Measurements from ENCODE around the gene TRIM47. TPM values are rescaled to one million over a fixed set of nuclear protein-coding genes. Genes with fewer than 3 reads are reported as not detected.
A peak's percentile ranks its signal among the peaks of the same experiment; 100 is the strongest.

Gene TRIM47
- total and polyA plus RNA-seq, 2 of the 13 experiments (the other 11 are each of a cell fraction or from before 2014, with no cell fraction given): 33.5 to 82.0 TPM

DNA sequence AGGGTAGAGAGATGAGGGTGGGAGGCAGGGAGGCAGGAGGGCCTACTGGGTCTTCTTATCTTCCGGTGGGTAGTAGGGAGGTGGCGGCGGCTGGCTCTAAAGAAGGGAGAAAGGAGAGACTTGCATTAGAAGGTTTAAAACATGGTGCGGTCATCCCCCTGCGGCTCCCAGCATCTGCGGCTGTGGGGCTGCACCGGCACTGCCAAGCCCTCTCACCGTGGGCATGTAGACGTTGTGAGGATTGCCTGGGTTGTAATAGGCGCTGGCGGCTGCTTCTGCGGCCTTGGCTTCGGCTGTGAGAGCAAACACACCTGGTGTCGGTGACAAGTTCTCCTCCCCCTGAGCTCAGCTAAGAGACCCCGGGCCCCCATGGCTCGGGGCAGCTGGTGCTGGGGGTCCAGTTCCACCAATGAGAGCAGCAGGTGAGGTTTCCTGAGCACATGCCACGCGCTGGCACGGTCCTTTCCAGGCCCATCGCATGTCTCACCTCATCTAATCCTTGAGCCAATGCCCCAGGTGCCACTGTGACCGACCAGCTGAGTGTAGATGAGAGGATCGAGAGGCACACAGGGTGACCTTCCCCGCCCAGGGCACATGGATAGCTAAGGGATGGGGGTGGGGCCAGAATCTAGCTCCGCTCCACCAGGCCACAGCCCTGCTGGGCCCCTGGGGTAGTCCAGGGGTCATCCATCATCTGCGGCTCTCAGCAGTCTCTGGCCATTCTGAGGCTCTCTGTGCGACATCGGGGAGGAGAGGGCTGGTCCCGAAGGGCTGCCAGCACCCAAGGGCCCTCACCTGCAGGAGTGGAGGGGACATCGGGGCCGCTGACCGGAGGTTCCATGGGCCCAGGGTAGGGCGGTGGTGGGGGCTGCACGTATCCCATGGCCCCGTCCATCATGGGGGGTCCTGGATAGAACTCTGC, 31.4 kb downstream of the TRIM47 start (continued):
- TF ChIP-seq, protein P1, sequence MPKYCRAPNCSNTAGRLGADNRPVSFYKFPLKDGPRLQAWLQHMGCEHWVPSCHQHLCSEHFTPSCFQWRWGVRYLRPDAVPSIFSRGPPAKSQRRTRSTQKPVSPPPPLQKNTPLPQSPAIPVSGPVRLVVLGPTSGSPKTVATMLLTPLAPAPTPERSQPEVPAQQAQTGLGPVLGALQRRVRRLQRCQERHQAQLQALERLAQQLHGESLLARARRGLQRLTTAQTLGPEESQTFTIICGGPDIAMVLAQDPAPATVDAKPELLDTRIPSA (CRISPR knock-in tag; IDR thresholded peaks at IDR 0.05; ENCODE audit: borderline replicate concordance): no peak
- no peak for TF ChIP-seq ZNF660 (CRISPR knock-in tag; IDR thresholded peaks at IDR 0.05; ENCODE audit: borderline replicate concordance, low read depth)
- TF ChIP-seq, protein P2, sequence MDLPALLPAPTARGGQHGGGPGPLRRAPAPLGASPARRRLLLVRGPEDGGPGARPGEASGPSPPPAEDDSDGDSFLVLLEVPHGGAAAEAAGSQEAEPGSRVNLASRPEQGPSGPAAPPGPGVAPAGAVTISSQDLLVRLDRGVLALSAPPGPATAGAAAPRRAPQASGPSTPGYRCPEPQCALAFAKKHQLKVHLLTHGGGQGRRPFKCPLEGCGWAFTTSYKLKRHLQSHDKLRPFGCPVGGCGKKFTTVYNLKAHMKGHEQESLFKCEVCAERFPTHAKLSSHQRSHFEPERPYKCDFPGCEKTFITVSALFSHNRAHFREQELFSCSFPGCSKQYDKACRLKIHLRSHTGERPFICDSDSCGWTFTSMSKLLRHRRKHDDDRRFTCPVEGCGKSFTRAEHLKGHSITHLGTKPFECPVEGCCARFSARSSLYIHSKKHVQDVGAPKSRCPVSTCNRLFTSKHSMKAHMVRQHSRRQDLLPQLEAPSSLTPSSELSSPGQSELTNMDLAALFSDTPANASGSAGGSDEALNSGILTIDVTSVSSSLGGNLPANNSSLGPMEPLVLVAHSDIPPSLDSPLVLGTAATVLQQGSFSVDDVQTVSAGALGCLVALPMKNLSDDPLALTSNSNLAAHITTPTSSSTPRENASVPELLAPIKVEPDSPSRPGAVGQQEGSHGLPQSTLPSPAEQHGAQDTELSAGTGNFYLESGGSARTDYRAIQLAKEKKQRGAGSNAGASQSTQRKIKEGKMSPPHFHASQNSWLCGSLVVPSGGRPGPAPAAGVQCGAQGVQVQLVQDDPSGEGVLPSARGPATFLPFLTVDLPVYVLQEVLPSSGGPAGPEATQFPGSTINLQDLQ (CRISPR knock-in tag; IDR thresholded peaks at IDR 0.05): peak; percentile 82
- TF ChIP-seq ISX (CRISPR knock-in tag; conservative IDR thresholded peaks at IDR 0.05): no peak
- peak; percentile 59; the same call in 1 of the 2 replicates for TF ChIP-seq ZNF615 (CRISPR knock-in tag; IDR thresholded peaks at IDR 0.05; ENCODE audit: borderline replicate concordance)
- peak; percentile 82; the same call in 1 of the 2 replicates for TF ChIP-seq ZFP41 (CRISPR knock-in tag; IDR thresholded peaks at IDR 0.05; ENCODE audit: borderline replicate concordance)
- TF ChIP-seq FOXM1 (CRISPR knock-in tag; IDR thresholded peaks at IDR 0.05): no peak
- no peak for TF ChIP-seq CBX2 (IDR thresholded peaks at IDR 0.05; ENCODE audit: low read depth, low read length)
- TF ChIP-seq CBX2 (CRISPR knock-in tag; IDR thresholded peaks at IDR 0.05; ENCODE audit: low read depth): no peak
- TF ChIP-seq YEATS2 (CRISPR knock-in tag; IDR thresholded peaks at IDR 0.05; ENCODE audit: borderline replicate concordance): 0 out of 2 replicates have a peak, but pooled peaks have one; percentile 45
- no peak for TF ChIP-seq ZNF7 (CRISPR knock-in tag; IDR thresholded peaks at IDR 0.05)
- TF ChIP-seq PHB2 (IDR thresholded peaks at IDR 0.05; ENCODE audit: partially characterized antibody): no peak
- TF ChIP-seq ZNF773 (CRISPR knock-in tag; IDR thresholded peaks at IDR 0.05; ENCODE audit: borderline replicate concordance): 0 out of 2 replicates have a peak, but pooled peaks have one; percentile 38
- TF ChIP-seq NR2C2 (CRISPR knock-in tag; IDR thresholded peaks at IDR 0.05; ENCODE audit: borderline replicate concordance): peak; percentile 91
- no peak for TF ChIP-seq RFXANK (CRISPR knock-in tag; IDR thresholded peaks at IDR 0.05)
- TF ChIP-seq, protein P3, sequence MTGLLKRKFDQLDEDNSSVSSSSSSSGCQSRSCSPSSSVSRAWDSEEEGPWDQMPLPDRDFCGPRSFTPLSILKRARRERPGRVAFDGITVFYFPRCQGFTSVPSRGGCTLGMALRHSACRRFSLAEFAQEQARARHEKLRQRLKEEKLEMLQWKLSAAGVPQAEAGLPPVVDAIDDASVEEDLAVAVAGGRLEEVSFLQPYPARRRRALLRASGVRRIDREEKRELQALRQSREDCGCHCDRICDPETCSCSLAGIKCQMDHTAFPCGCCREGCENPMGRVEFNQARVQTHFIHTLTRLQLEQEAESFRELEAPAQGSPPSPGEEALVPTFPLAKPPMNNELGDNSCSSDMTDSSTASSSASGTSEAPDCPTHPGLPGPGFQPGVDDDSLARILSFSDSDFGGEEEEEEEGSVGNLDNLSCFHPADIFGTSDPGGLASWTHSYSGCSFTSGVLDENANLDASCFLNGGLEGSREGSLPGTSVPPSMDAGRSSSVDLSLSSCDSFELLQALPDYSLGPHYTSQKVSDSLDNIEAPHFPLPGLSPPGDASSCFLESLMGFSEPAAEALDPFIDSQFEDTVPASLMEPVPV (CRISPR knock-in tag; IDR thresholded peaks at IDR 0.05): peak; percentile 62
- TF ChIP-seq NFYC (CRISPR knock-in tag; IDR thresholded peaks at IDR 0.05): peak; percentile 71
- TF ChIP-seq ETV5 (CRISPR knock-in tag; IDR thresholded peaks at IDR 0.05; ENCODE audit: borderline replicate concordance): peak; percentile 61; the same call in 1 of the 2 replicates
- no peak for TF ChIP-seq MTF1 (CRISPR knock-in tag; IDR thresholded peaks at IDR 0.05)
- TF ChIP-seq, protein P4, sequence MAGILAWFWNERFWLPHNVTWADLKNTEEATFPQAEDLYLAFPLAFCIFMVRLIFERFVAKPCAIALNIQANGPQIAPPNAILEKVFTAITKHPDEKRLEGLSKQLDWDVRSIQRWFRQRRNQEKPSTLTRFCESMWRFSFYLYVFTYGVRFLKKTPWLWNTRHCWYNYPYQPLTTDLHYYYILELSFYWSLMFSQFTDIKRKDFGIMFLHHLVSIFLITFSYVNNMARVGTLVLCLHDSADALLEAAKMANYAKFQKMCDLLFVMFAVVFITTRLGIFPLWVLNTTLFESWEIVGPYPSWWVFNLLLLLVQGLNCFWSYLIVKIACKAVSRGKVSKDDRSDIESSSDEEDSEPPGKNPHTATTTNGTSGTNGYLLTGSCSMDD (CRISPR knock-in tag; IDR thresholded peaks at IDR 0.05): no peak
- TF ChIP-seq ZNF34 (CRISPR knock-in tag; IDR thresholded peaks at IDR 0.05; ENCODE audit: borderline replicate concordance): no peak; the same call in 1 of the 2 replicates
- peak; percentile 85 for TF ChIP-seq GZF1 (CRISPR knock-in tag; IDR thresholded peaks at IDR 0.05)
- TF ChIP-seq, protein P5, sequence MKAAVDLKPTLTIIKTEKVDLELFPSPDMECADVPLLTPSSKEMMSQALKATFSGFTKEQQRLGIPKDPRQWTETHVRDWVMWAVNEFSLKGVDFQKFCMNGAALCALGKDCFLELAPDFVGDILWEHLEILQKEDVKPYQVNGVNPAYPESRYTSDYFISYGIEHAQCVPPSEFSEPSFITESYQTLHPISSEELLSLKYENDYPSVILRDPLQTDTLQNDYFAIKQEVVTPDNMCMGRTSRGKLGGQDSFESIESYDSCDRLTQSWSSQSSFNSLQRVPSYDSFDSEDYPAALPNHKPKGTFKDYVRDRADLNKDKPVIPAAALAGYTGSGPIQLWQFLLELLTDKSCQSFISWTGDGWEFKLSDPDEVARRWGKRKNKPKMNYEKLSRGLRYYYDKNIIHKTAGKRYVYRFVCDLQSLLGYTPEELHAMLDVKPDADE (CRISPR knock-in tag; IDR thresholded peaks at IDR 0.05): no peak

Measured in HepG2 (cell line).